ENCODE data around the gene OR8D1.

GRCh38 chr11:124346311-124346955 is 32.7 kb upstream of the OR8D1 start:
- TF ChIP-seq POLR2A (IDR thresholded peaks at IDR 0.05) (no peak), CTCF (IDR thresholded peaks at IDR 0.05) (no peak), EP300 (IDR thresholded peaks at IDR 0.05) (no peak)

Measured in tibial nerve (tissue), 4 donors.